Liver (tissue), 3 donors: ENCODE data around the gene CLEC17A.

Experiments
- ATF3 ChIP-seq: IDR thresholded peaks from 2 replicates; pipeline ENCODE4 v1.6.1; 2016; ENCODE audit warnings: antibody characterized with exemption
- CTCF ChIP-seq: fragments of 150-350 bp; IDR thresholded peaks from 2 replicates; pipeline ENCODE4 v1.5.1; 2017; ENCODE audit warnings: improper control_type of control experiment, low read depth, low read length; ENCODE audit not compliant: missing input control
- EGR1 ChIP-seq, 2 donors: IDR thresholded peaks; 2 replicates each; pipeline ENCODE4 v1.6.1; 2016 to 2018; ENCODE audit warnings: antibody characterized with exemption in 2 of 2, low read depth in 2 of 2
- GABPA ChIP-seq, 2 donors: IDR thresholded peaks in 1 of 2; conservative IDR thresholded peaks in 1 of 2; 2 replicates each; pipeline ENCODE4 v1.6.1; 2016; ENCODE audit warnings: antibody characterized with exemption in 2 of 2, mild to moderate bottlenecking in 1 of 2, moderate library complexity in 1 of 2
- JUND ChIP-seq, 2 donors: IDR thresholded peaks; 2 replicates each; pipeline ENCODE4 v1.6.1; 2016; ENCODE audit warnings: antibody characterized with exemption in 2 of 2
- MAX ChIP-seq: IDR thresholded peaks from 2 replicates; pipeline ENCODE4 v1.6.1; 2016; ENCODE audit warnings: antibody characterized with exemption
- NR2F2 ChIP-seq: IDR thresholded peaks from 2 replicates; pipeline ENCODE4 v1.6.1; 2016; ENCODE audit warnings: antibody characterized with exemption
- RAD21 ChIP-seq, 2 donors: IDR thresholded peaks; 2 replicates each; pipeline ENCODE4 v1.6.1; 2016; ENCODE audit warnings: antibody characterized with exemption in 2 of 2, mild to moderate bottlenecking in 2 of 2
- SP1 ChIP-seq: IDR thresholded peaks from 2 replicates; pipeline ENCODE4 v1.6.1; 2018; ENCODE audit warnings: antibody characterized with exemption, mild to moderate bottlenecking
- TAF1 ChIP-seq: conservative IDR thresholded peaks from 2 replicates; pipeline ENCODE4 v1.6.1; 2016; ENCODE audit warnings: antibody characterized with exemption, mild to moderate bottlenecking
- donor health status: healthy.
- donor health status: healthy.

GRCh38 chr19:14648506-14648905 is 65.6 kb downstream of the CLEC17A start:
- TF ChIP-seq CTCF (no peak), MAX (no peak), RAD21 (IDR thresholded peaks at IDR 0.05) (no peak), ATF3 (no peak), JUND (IDR thresholded peaks at IDR 0.05) (no peak), TAF1 (no peak), SP1 (no peak), NR2F2 (no peak), GABPA (IDR thresholded peaks at IDR 0.05 in 1 of 2, conservative IDR thresholded peaks at IDR 0.05 in 1 of 2) (no peak), EGR1 (IDR thresholded peaks at IDR 0.05; ENCODE audit: low read depth in 2 of 2) (no peak)
